Measurements from ENCODE around the gene PTGER3. TPM values are rescaled to one million over a fixed set of nuclear protein-coding genes. Genes with fewer than 3 reads are reported as not detected.

The PTGER3 gene
- total RNA-seq, 1 experiment from 2014 or later = not detected

- no TSS peak for BruUV-seq (replicated peaks)
- TF ChIP-seq, protein P1, sequence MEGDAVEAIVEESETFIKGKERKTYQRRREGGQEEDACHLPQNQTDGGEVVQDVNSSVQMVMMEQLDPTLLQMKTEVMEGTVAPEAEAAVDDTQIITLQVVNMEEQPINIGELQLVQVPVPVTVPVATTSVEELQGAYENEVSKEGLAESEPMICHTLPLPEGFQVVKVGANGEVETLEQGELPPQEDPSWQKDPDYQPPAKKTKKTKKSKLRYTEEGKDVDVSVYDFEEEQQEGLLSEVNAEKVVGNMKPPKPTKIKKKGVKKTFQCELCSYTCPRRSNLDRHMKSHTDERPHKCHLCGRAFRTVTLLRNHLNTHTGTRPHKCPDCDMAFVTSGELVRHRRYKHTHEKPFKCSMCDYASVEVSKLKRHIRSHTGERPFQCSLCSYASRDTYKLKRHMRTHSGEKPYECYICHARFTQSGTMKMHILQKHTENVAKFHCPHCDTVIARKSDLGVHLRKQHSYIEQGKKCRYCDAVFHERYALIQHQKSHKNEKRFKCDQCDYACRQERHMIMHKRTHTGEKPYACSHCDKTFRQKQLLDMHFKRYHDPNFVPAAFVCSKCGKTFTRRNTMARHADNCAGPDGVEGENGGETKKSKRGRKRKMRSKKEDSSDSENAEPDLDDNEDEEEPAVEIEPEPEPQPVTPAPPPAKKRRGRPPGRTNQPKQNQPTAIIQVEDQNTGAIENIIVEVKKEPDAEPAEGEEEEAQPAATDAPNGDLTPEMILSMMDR (IDR thresholded peaks at IDR 0.05; ENCODE audit: insufficient read depth in 1 of 2, low read depth in 1 of 2, low read length in 1 of 2, severe bottlenecking in 1 of 2, unreplicated experiment in 1 of 2) = no peak
Observed at GRCh38 chr1:71023515-71023914, 24.1 kb downstream of the PTGER3 start.

GRCh38 chr1:71019233-71019969 is 28.2 kb downstream of the PTGER3 start:
- CTCF ChIA-PET = no interaction called here
- no peaks in the 10 kb centered on the region for H3K4me1 Mint-ChIP-seq (ENCODE audit: low read depth, unreplicated experiment)
- POLR2A ChIA-PET = no interaction called here
- no TSS peak for BruUV-seq (replicated peaks)
- H3K9me3 Mint-ChIP-seq (ENCODE audit: unreplicated experiment) = no peaks in the 10 kb centered on the region
- TF ChIP-seq, protein P1 (IDR thresholded peaks at IDR 0.05; ENCODE audit: insufficient read depth in 1 of 2, low read depth in 1 of 2, low read length in 1 of 2, severe bottlenecking in 1 of 2, unreplicated experiment in 1 of 2) = no peak
- H3K36me3 Mint-ChIP-seq (ENCODE audit: insufficient read depth, unreplicated experiment) = no peaks in the 10 kb centered on the region
- Histone ChIP-seq H3K36me3 (ENCODE audit: control insufficient read depth, insufficient read depth, low read length) (no peaks in the 10 kb centered on the region), H3K9me3 (no peaks in the 10 kb centered on the region), H3K27me3 (replicated peaks; ENCODE audit: control insufficient read depth, insufficient read depth, low read length) (no peaks in the 10 kb centered on the region), H3K4me1 (no peaks in the 10 kb centered on the region), H3K4me3 (ENCODE audit: low read depth, low read length) (no peak overlapping the region)
- no peaks in the 10 kb centered on the region for H3K27me3 Mint-ChIP-seq (ENCODE audit: insufficient read depth, unreplicated experiment)
- DNase-seq = no peak
- intact Hi-C loops (cut with micrococcal nuclease; ENCODE audit: unreplicated experiment) = no loop called here
- no peak overlapping the region for H3K4me3 Mint-ChIP-seq (ENCODE audit: unreplicated experiment)
- no peak overlapping the region for H3K27ac Mint-ChIP-seq (ENCODE audit: unreplicated experiment)

More at GRCh38 chr1:71023515-71023914, 24.1 kb downstream of the PTGER3 start:
- intact Hi-C loops (cut with micrococcal nuclease; ENCODE audit: unreplicated experiment) = no loop called here
- ChIA-PET CTCF (no interaction called here), POLR2A (no interaction called here)
- Histone ChIP-seq H3K36me3 (ENCODE audit: control insufficient read depth, insufficient read depth, low read length) (no peaks in the 10 kb centered on the region), H3K4me1 (no peaks in the 10 kb centered on the region), H3K27me3 (replicated peaks; ENCODE audit: control insufficient read depth, insufficient read depth, low read length) (no peaks in the 10 kb centered on the region), H3K9me3 (no peaks in the 10 kb centered on the region), H3K4me3 (ENCODE audit: low read depth, low read length) (no peak overlapping the region)
- Mint-ChIP-seq H3K27ac (ENCODE audit: unreplicated experiment) (no peak overlapping the region), H3K4me1 (ENCODE audit: low read depth, unreplicated experiment) (no peaks in the 10 kb centered on the region), H3K9me3 (ENCODE audit: unreplicated experiment) (no peaks in the 10 kb centered on the region), H3K27me3 (ENCODE audit: insufficient read depth, unreplicated experiment) (peaks cover 4% of the 10 kb centered on the region), H3K36me3 (ENCODE audit: insufficient read depth, unreplicated experiment) (no peaks in the 10 kb centered on the region), H3K4me3 (ENCODE audit: unreplicated experiment) (no peak overlapping the region)
- DNase-seq = no peak

- TF ChIP-seq, protein P1 (IDR thresholded peaks at IDR 0.05; ENCODE audit: insufficient read depth in 1 of 2, low read depth in 1 of 2, low read length in 1 of 2, severe bottlenecking in 1 of 2, unreplicated experiment in 1 of 2) = no peak
- no TSS peak for BruUV-seq (replicated peaks)
- no peaks in the 10 kb centered on the region for H3K36me3 Mint-ChIP-seq (ENCODE audit: insufficient read depth, unreplicated experiment)
- H3K9me3 ChIP-seq = no peaks in the 10 kb centered on the region
- no peak overlapping the region for H3K27ac Mint-ChIP-seq (ENCODE audit: unreplicated experiment)
- H3K27me3 ChIP-seq (replicated peaks; ENCODE audit: control insufficient read depth, insufficient read depth, low read length) = no peaks in the 10 kb centered on the region
- POLR2A ChIA-PET = no interaction called here
- H3K4me1 ChIP-seq = no peaks in the 10 kb centered on the region
- H3K4me3 Mint-ChIP-seq (ENCODE audit: unreplicated experiment) = no peak overlapping the region
- no peaks in the 10 kb centered on the region for H3K9me3 Mint-ChIP-seq (ENCODE audit: unreplicated experiment)
- CTCF ChIA-PET = no interaction called here
- no peaks in the 10 kb centered on the region for H3K36me3 ChIP-seq (ENCODE audit: control insufficient read depth, insufficient read depth, low read length)
- no peak overlapping the region for H3K4me3 ChIP-seq (ENCODE audit: low read depth, low read length)
- H3K4me1 Mint-ChIP-seq (ENCODE audit: low read depth, unreplicated experiment) = no peaks in the 10 kb centered on the region
- peaks cover 3% of the 10 kb centered on the region for H3K27me3 Mint-ChIP-seq (ENCODE audit: insufficient read depth, unreplicated experiment)
- intact Hi-C loops (cut with micrococcal nuclease; ENCODE audit: unreplicated experiment) = no loop called here
- no peak for DNase-seq
Observed at GRCh38 chr1:71018791-71019190, 28.8 kb downstream of the PTGER3 start.
